ENCODE measurements around the gene SLC26A5. TPM values are rescaled to one million over a fixed set of nuclear protein-coding genes. Genes with fewer than 3 reads are reported as not detected.

The SLC26A5 gene
- total and polyA plus RNA-seq, 10 of the 15 experiments (the other 5 are each of a cell fraction or from before 2014, with no cell fraction given), result 0.03 TPM; not detected in 9

- Histone ChIP-seq H3K4me3 (no peak overlapping the region), H3K27ac (ENCODE audit: control insufficient read depth, insufficient read depth) (no peak overlapping the region), H3K4me1 (ENCODE audit: control insufficient read depth, insufficient read depth, low read length) (no peaks in the 10 kb centered on the region), H3K27me3 (replicated peaks in 1 of 2; ENCODE audit: control insufficient read depth in 2 of 2, insufficient read depth in 2 of 2, low read length in 1 of 2) (no peaks in the 10 kb centered on the region), H3K79me2 (ENCODE audit: control insufficient read depth, insufficient read depth, low read length) (no peaks in the 10 kb centered on the region), H3K36me3 (ENCODE audit: control insufficient read depth in 2 of 2, insufficient read depth in 2 of 2, low read length in 1 of 2) (no peaks in the 10 kb centered on the region), H3K9ac (ENCODE audit: control insufficient read depth, insufficient read depth, low read length) (no peak overlapping the region), H3K4me2 (ENCODE audit: control insufficient read depth, insufficient read depth) (no peak overlapping the region), H2AFZ (ENCODE audit: control insufficient read depth, low read depth, low read length) (no peak overlapping the region), H4K20me1 (ENCODE audit: control insufficient read depth, insufficient read depth) (no peaks in the 10 kb centered on the region), H3K9me3 (replicated peaks; ENCODE audit: control insufficient read depth, insufficient read depth, low read length) (no peaks in the 10 kb centered on the region)
- CTCF ChIA-PET, result no interaction called here
- DNase-seq (ENCODE audit: low read depth, low spot score) (no peak), FAIRE-seq (no peak), ATAC-seq (no peak)
- TF ChIP-seq MTA2 (IDR thresholded peaks at IDR 0.05; ENCODE audit: low read depth) (no peak), NR2C1 (IDR thresholded peaks at IDR 0.05) (no peak), ZNF24 (IDR thresholded peaks at IDR 0.05) (no peak), HDAC6 (IDR thresholded peaks at IDR 0.05; ENCODE audit: unreplicated experiment) (no peak), SMAD1 (IDR thresholded peaks at IDR 0.05; ENCODE audit: low read depth, partially characterized antibody) (no peak), NRF1 (conservative IDR thresholded peaks at IDR 0.05; ENCODE audit: low read depth, low read length) (no peak), CHD2 (IDR thresholded peaks at IDR 0.05; ENCODE audit: borderline replicate concordance, low read depth, low read length) (no peak), SMAD5 (IDR thresholded peaks at IDR 0.05; ENCODE audit: low read depth) (no peak), RUNX3 (IDR thresholded peaks at IDR 0.05; ENCODE audit: low read length) (no peak)
- POLR2A ChIA-PET, result no interaction called here
- intact Hi-C loops (cut with micrococcal nuclease; ENCODE audit: unreplicated experiment) (no loop called here), in situ Hi-C loops (cut with MboI) (no loop called here)
- RAD21 ChIA-PET (ENCODE audit: unreplicated experiment), result no interaction called here
- BruUV-seq (replicated peaks), result no TSS peak
- 39% methylated on average over 4 of the region's 4 CpGs for WGBS (ENCODE audit: insufficient coverage, insufficient replicate concordance, low lambda C conversion rate, missing lambda C conversion rate)
- SMC1A ChIA-PET (ENCODE audit: uncharacterized antibody, unreplicated experiment), result no interaction called here
Observed at GRCh38 chr7:103388469-103389140, 57.4 kb downstream of the SLC26A5 start.

- no peak overlapping the region for H3K4me3 ChIP-seq
- in situ Hi-C loops (cut with MboI), result no loop called here
- no peak for FAIRE-seq
- H3K27me3 ChIP-seq (replicated peaks in 1 of 2; ENCODE audit: control insufficient read depth in 2 of 2, insufficient read depth in 2 of 2, low read length in 1 of 2), result no peaks in the 10 kb centered on the region
- no peaks in the 10 kb centered on the region for H3K4me1 ChIP-seq (ENCODE audit: control insufficient read depth, insufficient read depth, low read length)
- RAD21 ChIA-PET (ENCODE audit: unreplicated experiment), result no interaction called here
- H3K79me2 ChIP-seq (ENCODE audit: control insufficient read depth, insufficient read depth, low read length), result no peaks in the 10 kb centered on the region
- DNase-seq (ENCODE audit: low read depth, low spot score), result no peak
- no peaks in the 10 kb centered on the region for H3K36me3 ChIP-seq (ENCODE audit: control insufficient read depth in 2 of 2, insufficient read depth in 2 of 2, low read length in 1 of 2)
- no peak overlapping the region for H3K9ac ChIP-seq (ENCODE audit: control insufficient read depth, insufficient read depth, low read length)
- CTCF ChIA-PET, result no interaction called here
- BruUV-seq (replicated peaks), result no TSS peak
- intact Hi-C loops (cut with micrococcal nuclease; ENCODE audit: unreplicated experiment), result no loop called here
- peak; percentile 35; the same call in 1 of the 3 replicates for ATAC-seq
- WGBS (ENCODE audit: insufficient coverage, insufficient replicate concordance, low lambda C conversion rate, missing lambda C conversion rate), result 0% methylated on average over 1 of the region's 1 CpG
- H4K20me1 ChIP-seq (ENCODE audit: control insufficient read depth, insufficient read depth), result no peaks in the 10 kb centered on the region
- SMC1A ChIA-PET (ENCODE audit: uncharacterized antibody, unreplicated experiment), result no interaction called here
- no peaks in the 10 kb centered on the region for H3K9me3 ChIP-seq (replicated peaks; ENCODE audit: control insufficient read depth, insufficient read depth, low read length)
- no peak overlapping the region for H3K4me2 ChIP-seq (ENCODE audit: control insufficient read depth, insufficient read depth)
- H3K27ac ChIP-seq (ENCODE audit: control insufficient read depth, insufficient read depth), result no peak overlapping the region
- POLR2A ChIA-PET, result no interaction called here
- H2AFZ ChIP-seq (ENCODE audit: control insufficient read depth, low read depth, low read length), result no peak overlapping the region
- TF ChIP-seq, protein P1, sequence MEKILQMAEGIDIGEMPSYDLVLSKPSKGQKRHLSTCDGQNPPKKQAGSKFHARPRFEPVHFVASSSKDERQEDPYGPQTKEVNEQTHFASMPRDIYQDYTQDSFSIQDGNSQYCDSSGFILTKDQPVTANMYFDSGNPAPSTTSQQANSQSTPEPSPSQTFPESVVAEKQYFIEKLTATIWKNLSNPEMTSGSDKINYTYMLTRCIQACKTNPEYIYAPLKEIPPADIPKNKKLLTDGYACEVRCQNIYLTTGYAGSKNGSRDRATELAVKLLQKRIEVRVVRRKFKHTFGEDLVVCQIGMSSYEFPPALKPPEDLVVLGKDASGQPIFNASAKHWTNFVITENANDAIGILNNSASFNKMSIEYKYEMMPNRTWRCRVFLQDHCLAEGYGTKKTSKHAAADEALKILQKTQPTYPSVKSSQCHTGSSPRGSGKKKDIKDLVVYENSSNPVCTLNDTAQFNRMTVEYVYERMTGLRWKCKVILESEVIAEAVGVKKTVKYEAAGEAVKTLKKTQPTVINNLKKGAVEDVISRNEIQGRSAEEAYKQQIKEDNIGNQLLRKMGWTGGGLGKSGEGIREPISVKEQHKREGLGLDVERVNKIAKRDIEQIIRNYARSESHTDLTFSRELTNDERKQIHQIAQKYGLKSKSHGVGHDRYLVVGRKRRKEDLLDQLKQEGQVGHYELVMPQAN (conservative IDR thresholded peaks at IDR 0.05), result no peak
- TF ChIP-seq SREBF1 (IDR thresholded peaks at IDR 0.05; ENCODE audit: low read length) (no peak), RB1 (IDR thresholded peaks at IDR 0.05; ENCODE audit: borderline replicate concordance) (no peak), ZBED1 (IDR thresholded peaks at IDR 0.05; ENCODE audit: borderline replicate concordance) (no peak), NFYB (IDR thresholded peaks at IDR 0.05; ENCODE audit: insufficient read depth, low read depth, low read length) (no peak), MEF2B (IDR thresholded peaks at IDR 0.05; ENCODE audit: partially characterized antibody, poor library complexity, severe bottlenecking) (no peak), TARDBP (IDR thresholded peaks at IDR 0.05; ENCODE audit: borderline replicate concordance) (no peak), RBBP5 (conservative IDR thresholded peaks at IDR 0.05) (no peak)
- TF ChIP-seq, protein P2, sequence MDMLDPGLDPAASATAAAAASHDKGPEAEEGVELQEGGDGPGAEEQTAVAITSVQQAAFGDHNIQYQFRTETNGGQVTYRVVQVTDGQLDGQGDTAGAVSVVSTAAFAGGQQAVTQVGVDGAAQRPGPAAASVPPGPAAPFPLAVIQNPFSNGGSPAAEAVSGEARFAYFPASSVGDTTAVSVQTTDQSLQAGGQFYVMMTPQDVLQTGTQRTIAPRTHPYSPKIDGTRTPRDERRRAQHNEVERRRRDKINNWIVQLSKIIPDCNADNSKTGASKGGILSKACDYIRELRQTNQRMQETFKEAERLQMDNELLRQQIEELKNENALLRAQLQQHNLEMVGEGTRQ (IDR thresholded peaks at IDR 0.05; ENCODE audit: borderline replicate concordance, low read depth, low read length), result no peak
Observed at GRCh38 chr7:103387242-103387641, 58.8 kb downstream of the SLC26A5 start.

Data from GM12878 (cell line).